HCT116 (cell line): ENCODE data around the gene FLRT1. TPM values are rescaled to one million over a fixed set of nuclear protein-coding genes. Genes with fewer than 3 reads are reported as not detected.

ENCODE experiments used
- ATAC-seq: fragments of 200-7000 bp; cut with Tn5 transposase; 2 replicates; pipeline ENCODE4 v1.9.1; 2020; ENCODE audit warnings: mild to moderate bottlenecking, moderate library complexity
- BruUV-seq: library from RNA; stranded (reverse); fragments of 400-500 nt; replicated peaks from 2 replicates; lab custom pipeline; 2021; lab: Mats Ljungman, UMichigan
- CTCF ChIA-PET: fragments of 300-600 bp; sonication (Branson Sonifier 250); formaldehyde crosslinking; loops from one replicate; lab custom pipeline; 2021; ENCODE audit warnings: antibody characterized with exemption; lab: Charles Lee
- POLR2A ChIA-PET: fragments of 300-600, 350-600 bp; sonication (Branson Sonifier 250); formaldehyde crosslinking; loops from one replicate; lab custom pipeline; 2021; ENCODE audit warnings: antibody characterized with exemption; lab: Charles Lee
- RAD21 ChIA-PET, 2 experiments: fragments of 300-600 bp; sonication (Branson Sonifier 250); formaldehyde crosslinking; loops; one replicate each; lab custom pipeline; 2023; ENCODE audit warnings: low total read pairs in 2 of 2; ENCODE audit not compliant: uncharacterized antibody in 2 of 2, unreplicated experiment in 2 of 2, low non-redundant PET in 1 of 2; lab: Charles Lee
- DNase-seq: peaks from one replicate; pipeline ENCODE4 v3.0.0-alpha.2; 2010; ENCODE audit warnings: low read depth, low spot score
- H2AFZ ChIP-seq: fragments of 200-600 bp; shearing (Covaris generic), sonication (generic); 2 replicates; pipeline ENCODE4 v1.6.1; 2017; ENCODE audit warnings: low read depth, mixed run types, mixed read lengths, antibody characterized with exemption, low read length; ENCODE audit not compliant: poor library complexity, severe bottlenecking
- H3K27ac ChIP-seq: 2 replicates; pipeline ENCODE4 v1.5.1; 2012; ENCODE audit warnings: low read depth, low read length
- H3K27me3 ChIP-seq: fragments of 200-600 bp; sonication (generic); 2 replicates; pipeline ENCODE4 v1.6.1; 2016; ENCODE audit warnings: mixed run types, low read length, mixed read lengths; ENCODE audit not compliant: insufficient read depth
- H3K36me3 ChIP-seq, 2 experiments: fragments of 200-500 bp in 1 of 2; fragments of 200-600 bp in 1 of 2; sonication (Bioruptor generic) in 1 of 2; sonication (generic) in 1 of 2; 2 replicates each; pipeline versions ENCODE4 v1.5.1 to v1.6.1; 2014 to 2016; ENCODE audit warnings: low read length in 2 of 2, inconsistent platforms in 1 of 2, mixed read lengths in 1 of 2, mixed run types in 1 of 2; ENCODE audit not compliant: insufficient read depth in 2 of 2, control insufficient read depth in 1 of 2
- H3K4me1 ChIP-seq, 2 experiments: fragments of 200-600 bp in 1 of 2; sonication (generic) in 1 of 2; 2 replicates each; pipeline versions ENCODE4 v1.5.1 to v1.6.1; 2012 to 2017; ENCODE audit warnings: low read length in 2 of 2, inconsistent platforms in 1 of 2, mild to moderate bottlenecking in 1 of 2, mixed read lengths in 1 of 2, mixed run types in 1 of 2, moderate library complexity in 1 of 2; ENCODE audit not compliant: insufficient read depth in 2 of 2, control insufficient read depth in 1 of 2
- H3K4me2 ChIP-seq: fragments of 200-600 bp; sonication (generic); 2 replicates; pipeline ENCODE4 v1.6.1; 2017; ENCODE audit warnings: mixed run types, low read length, mixed read lengths
- H3K4me3 ChIP-seq, 2 experiments: fragments of 200-600 bp in 1 of 2; sonication (generic) in 1 of 2; replicated peaks in 1 of 2; 2 replicates each; pipeline ENCODE4 v1.5.1; 2011 to 2016; ENCODE audit warnings: low read length in 2 of 2, control low read depth in 1 of 2, low read depth in 1 of 2, mild to moderate bottlenecking in 1 of 2, mixed read lengths in 1 of 2, mixed run types in 1 of 2
- H3K79me2 ChIP-seq: fragments of 200-600 bp; sonication (generic); 2 replicates; pipeline ENCODE4 v1.6.1; 2017; ENCODE audit warnings: mild to moderate bottlenecking, mixed run types, low read length, moderate library complexity, mixed read lengths; ENCODE audit not compliant: insufficient read depth
- H3K9ac ChIP-seq: fragments of 200-600 bp; sonication (generic); 2 replicates; pipeline ENCODE4 v1.6.1; 2016; ENCODE audit warnings: low read length, mixed read lengths
- H3K9me2 ChIP-seq: fragments of 200-600 bp; sonication (generic), shearing (Covaris generic); 2 replicates; pipeline ENCODE4 v1.6.1; 2017; ENCODE audit warnings: mixed run types, mild to moderate bottlenecking, moderate library complexity; ENCODE audit not compliant: insufficient read depth
- H3K9me3 ChIP-seq, 2 experiments: fragments of 200-500 bp in 1 of 2; fragments of 200-600 bp in 1 of 2; sonication (Bioruptor generic) in 1 of 2; sonication (generic) in 1 of 2; 2 replicates each; pipeline ENCODE4 v1.6.1; 2014 to 2017; ENCODE audit warnings: low read length in 2 of 2, mixed read lengths in 2 of 2, inconsistent platforms in 1 of 2, low read depth in 1 of 2, mild to moderate bottlenecking in 1 of 2, mixed run types in 1 of 2, moderate library complexity in 1 of 2; ENCODE audit not compliant: control insufficient read depth in 1 of 2, insufficient read depth in 1 of 2
- H4K20me1 ChIP-seq: fragments of 200-600 bp; sonication (generic), shearing (Covaris generic); 2 replicates; pipeline ENCODE4 v1.6.1; 2017; ENCODE audit warnings: mixed run types, mild to moderate bottlenecking, moderate library complexity; ENCODE audit not compliant: insufficient read depth
- CEBPB ChIP-seq: IDR thresholded peaks from 2 replicates; pipeline ENCODE4 v1.6.1; 2012; ENCODE audit warnings: low read depth
- FOSL1 ChIP-seq: IDR thresholded peaks from 2 replicates; pipeline ENCODE4 v1.6.1; 2012; ENCODE audit warnings: low read depth
- MAX ChIP-seq: IDR thresholded peaks from 2 replicates; pipeline ENCODE4 v1.6.1; 2012
- ZBTB33 ChIP-seq: IDR thresholded peaks from 2 replicates; pipeline ENCODE4 v1.6.1; 2011; ENCODE audit warnings: mild to moderate bottlenecking, low read length, moderate library complexity; ENCODE audit not compliant: insufficient replicate concordance; ENCODE audit errors: extremely low read depth
- intact Hi-C: fragments of 100-400 bp; cut with micrococcal nuclease; formaldehyde crosslinking; loops from 2 replicates; pipeline ENCODE4 v1.10.0; 2022
- total RNA-seq: library from RNA; stranded (reverse); gene quantifications from one replicate; pipeline ENCODE4 v1.2.1, GENCODE V29; 2021; ENCODE audit not compliant: unreplicated experiment

The FLRT1 gene
- total RNA-seq, 1 experiment from 2014 or later = 0.15 TPM

- H4K20me1 ChIP-seq = no peaks in the 10 kb centered on the region
- H3K4me3 ChIP-seq = no peak overlapping the region
- H3K36me3 ChIP-seq = peaks cover 5 to 22% of the 10 kb centered on the region in 2 experiments; a peak in 3 of 4 replicates
- no TSS peak for BruUV-seq
- H3K4me1 ChIP-seq = peaks cover 0 to 2% of the 10 kb centered on the region in 2 experiments; a peak in 1 of 4 replicates
- peaks cover 6% of the 10 kb centered on the region; the same call in 1 of the 2 replicates for H3K79me2 ChIP-seq
- H3K27me3 ChIP-seq = no peaks in the 10 kb centered on the region
- no peak overlapping the region for H3K27ac ChIP-seq
- H2AFZ ChIP-seq = no peak overlapping the region
- TF ChIP-seq CEBPB (no peak), MAX (no peak)
- RAD21 ChIA-PET = no interaction called here
- intact Hi-C loops = no loop called here
- DNase-seq (no peak), ATAC-seq (no peak)
- no peak overlapping the region for H3K9ac ChIP-seq
- CTCF ChIA-PET = no interaction called here
- POLR2A ChIA-PET = no interaction called here
- no peaks in the 10 kb centered on the region for H3K9me2 ChIP-seq
- H3K4me2 ChIP-seq = no peak overlapping the region
- no peaks in the 10 kb centered on the region for H3K9me3 ChIP-seq
Measured at GRCh38 chr11:63996512-63996911, 39.2 kb upstream of the FLRT1 start.

- BruUV-seq = TSS peak; percentile 47
- Histone ChIP-seq H3K79me2 (no peaks in the 10 kb centered on the region; the same call in 1 of the 2 replicates), H3K4me3 (no peak overlapping the region), H3K9me3 (no peaks in the 10 kb centered on the region), H4K20me1 (no peaks in the 10 kb centered on the region), H3K4me2 (no peak overlapping the region), H3K36me3 (peaks cover 5 to 26% of the 10 kb centered on the region in 2 experiments; a peak in 3 of 4 replicates), H3K9ac (no peak overlapping the region), H3K27ac (peak overlapping the region; percentile 32; the same call in 1 of the 2 replicates), H2AFZ (no peak overlapping the region), H3K27me3 (no peaks in the 10 kb centered on the region), H3K4me1 (no peaks in the 10 kb centered on the region), H3K9me2 (no peaks in the 10 kb centered on the region)
- DNase-seq (no peak), ATAC-seq (no peak)
- intact Hi-C loops = no loop called here
- TF ChIP-seq ZBTB33 (no peak), FOSL1 (no peak)
- ChIA-PET RAD21 (no interaction called here), POLR2A (no interaction called here), CTCF (no interaction called here)
Measured at GRCh38 chr11:63997104-63997700, 38.5 kb upstream of the FLRT1 start.
